Measurements from ENCODE around the gene RYR2. TPM values are rescaled to one million over a fixed set of nuclear protein-coding genes. Genes with fewer than 3 reads are reported as not detected.

The RYR2 gene
- total RNA-seq, 1 experiment from 2014 or later = 3.4 TPM

DNA sequence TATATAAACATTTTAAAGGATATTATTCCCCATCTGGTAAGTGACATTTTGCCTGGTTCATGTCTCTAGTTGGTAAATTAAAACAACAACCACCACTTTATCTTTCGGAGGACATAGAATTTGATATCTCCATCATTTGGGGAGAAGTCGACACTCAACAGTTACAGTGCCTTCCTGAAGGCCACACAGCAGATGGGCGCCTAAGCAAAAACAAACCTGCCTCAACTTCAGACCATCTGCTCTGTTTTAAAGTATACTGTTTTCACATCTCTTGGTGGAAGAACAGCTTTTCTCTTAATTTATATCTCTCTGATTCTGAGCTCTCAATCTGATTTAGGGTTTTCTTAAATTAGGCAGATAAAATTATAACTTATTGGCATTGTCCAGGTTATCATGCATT lies 282.2 kb downstream of the RYR2 start:
- no peaks in the 10 kb centered on the region for H3K79me1 ChIP-seq (ENCODE audit: insufficient read depth, low read depth, low read length, poor library complexity, severe bottlenecking)
- Mint-ChIP-seq H3K9me3 (peaks cover 6 to 10% of the 10 kb centered on the region in 2 experiments; a peak in 3 of 5 replicates), H3K27ac (no peak overlapping the region), H3K4me3 (no peak overlapping the region), H3K36me3 (ENCODE audit: insufficient read depth in 1 of 3, low read depth in 3 of 3) (peaks cover 2 to 17% (median 17%) of the 10 kb centered on the region in 3 experiments), H3K4me1 (peaks cover 4 to 16% of the 10 kb centered on the region in 2 experiments; a peak in 3 of 4 replicates), H3K27me3 (ENCODE audit: low read depth) (no peaks in the 10 kb centered on the region)
- no peak overlapping the region for H3K4me2 ChIP-seq (ENCODE audit: insufficient read depth, insufficient read length, low read length)
- no peaks in the 10 kb centered on the region for H3K79me2 ChIP-seq (ENCODE audit: insufficient read depth, low read length)
- H3K27ac ChIP-seq (ENCODE audit: insufficient read length, low read depth, low read length) = no peak overlapping the region
- no peak overlapping the region for H2BK15ac ChIP-seq (ENCODE audit: low read depth, low read length)
- H3T11ph ChIP-seq (ENCODE audit: low read length) = no peak overlapping the region
- H4K8ac ChIP-seq (replicated peaks; ENCODE audit: insufficient read length, low read depth, low read length) = no peak overlapping the region
- WGBS (ENCODE audit: extremely low coverage, insufficient read length, low lambda C conversion rate) = no CpG with 5 or more reads among the region's 3 CpGs
- no peak overlapping the region for H2BK20ac ChIP-seq (ENCODE audit: low read depth, low read length, poor library complexity, severe bottlenecking)
- no peaks in the 10 kb centered on the region for H3K9me3 ChIP-seq (ENCODE audit: control insufficient read depth, low read depth, low read length)
- H3K14ac ChIP-seq (ENCODE audit: insufficient read depth, low read length) = no peak overlapping the region
- H2BK5ac ChIP-seq (ENCODE audit: insufficient read length, low read length) = no peak overlapping the region
- H4K5ac ChIP-seq (ENCODE audit: insufficient read length, low read depth, low read length) = no peak overlapping the region
- no peak overlapping the region for H2BK120ac ChIP-seq (ENCODE audit: low read depth, low read length, poor library complexity, severe bottlenecking)
- no peak overlapping the region for H2AFZ ChIP-seq (ENCODE audit: low read length)
- no peak for TF ChIP-seq CTCF (conservative IDR thresholded peaks at IDR 0.05)
- no peak overlapping the region for H2AK5ac ChIP-seq (ENCODE audit: insufficient read length, low read length)
- no peaks in the 10 kb centered on the region for H3K23me2 ChIP-seq (ENCODE audit: insufficient read length, low read depth, low read length, poor library complexity, severe bottlenecking)
- H3K9ac ChIP-seq (ENCODE audit: extremely low read depth, insufficient read length, low read length) = no peak overlapping the region
- no peaks in the 10 kb centered on the region for H4K20me1 ChIP-seq (ENCODE audit: control insufficient read depth, insufficient read depth, insufficient read length)
- no peak overlapping the region for H3K56ac ChIP-seq (ENCODE audit: insufficient read length, low read depth, low read length)
- H3K4me1 ChIP-seq (ENCODE audit: insufficient read depth, low read length) = no peaks in the 10 kb centered on the region
- DNase-seq = no peak
- no peaks in the 10 kb centered on the region for H3K27me3 ChIP-seq (ENCODE audit: insufficient read depth, low read length)
- no peak overlapping the region for H3K4ac ChIP-seq (ENCODE audit: low read depth, low read length)
- no peak overlapping the region for H2BK12ac ChIP-seq (ENCODE audit: insufficient read length, low read depth, low read length)
- H4K91ac ChIP-seq (ENCODE audit: insufficient read length, low read depth, low read length) = no peak overlapping the region
- no peak overlapping the region for H3K23ac ChIP-seq (ENCODE audit: insufficient read length, low read depth, low read length)
- H3K18ac ChIP-seq (ENCODE audit: insufficient read length, low read depth, low read length) = no peak overlapping the region
